Right renal cortex interstitium (tissue), 3 donors: ENCODE measurements around the gene TMC3. TPM values are rescaled to one million over a fixed set of nuclear protein-coding genes. Genes with fewer than 3 reads are reported as not detected.

Source experiments
- DNase-seq, 3 donors: peaks; one replicate each; pipeline ENCODE4 v3.0.0-alpha.2; 2013; ENCODE audit warnings: low read depth in 3 of 3, low spot score in 2 of 3
- polyA plus RNA-seq, 3 donors: library from polyadenylated mRNA; unstranded; fragments of 120-200 nt; gene quantifications; one replicate each; pipeline ENCODE4 v1.2.1, GENCODE V29; 2013; ENCODE audit not compliant: insufficient read length in 3 of 3

Gene TMC3
- polyA plus RNA-seq, 3 donors: 0.10 to 0.21 (median 0.12) TPM

DNA sequence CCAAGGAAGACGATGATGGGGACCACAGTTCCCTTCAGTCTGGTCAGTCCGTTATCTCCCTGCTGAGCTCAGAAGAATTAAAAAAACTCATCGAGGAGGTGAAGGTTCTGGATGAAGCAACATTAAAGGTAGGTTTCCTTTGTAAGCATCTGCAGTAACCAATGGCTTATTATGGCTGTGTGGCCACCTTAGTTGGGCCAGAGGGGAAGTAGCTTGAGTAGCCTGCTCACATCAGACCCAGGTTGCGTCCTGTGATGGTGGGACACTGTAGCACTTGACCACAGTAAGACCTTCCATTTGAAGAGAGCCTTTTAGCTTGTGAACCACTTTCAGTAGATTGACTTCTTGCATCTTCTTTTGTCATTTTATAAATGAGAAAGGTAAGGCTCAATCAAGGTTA, 72.6 kb downstream of the TMC3 start:
- no peak for DNase-seq

DNA sequence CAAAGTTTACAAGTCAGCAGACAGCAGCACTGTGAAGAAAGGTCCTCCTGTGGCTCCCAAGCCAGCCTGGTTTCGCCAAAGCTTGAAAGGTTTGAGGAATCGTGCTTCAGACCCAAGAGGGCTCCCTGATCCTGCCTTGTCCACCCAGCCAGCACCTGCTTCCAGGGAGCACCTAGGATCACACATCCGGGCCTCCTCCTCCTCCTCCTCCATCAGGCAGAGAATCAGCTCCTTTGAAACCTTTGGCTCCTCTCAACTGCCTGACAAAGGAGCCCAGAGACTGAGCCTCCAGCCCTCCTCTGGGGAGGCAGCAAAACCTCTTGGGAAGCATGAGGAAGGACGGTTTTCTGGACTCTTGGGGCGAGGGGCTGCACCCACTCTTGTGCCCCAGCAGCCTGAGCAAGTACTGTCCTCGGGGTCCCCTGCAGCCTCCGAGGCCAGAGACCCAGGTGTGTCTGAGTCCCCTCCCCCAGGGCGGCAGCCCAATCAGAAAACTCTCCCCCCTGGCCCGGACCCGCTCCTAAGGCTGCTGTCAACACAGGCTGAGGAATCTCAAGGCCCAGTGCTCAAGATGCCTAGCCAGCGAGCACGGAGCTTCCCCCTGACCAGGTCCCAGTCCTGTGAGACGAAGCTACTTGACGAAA, 74.3 kb downstream of the TMC3 start:
- DNase-seq: no peak

DNA sequence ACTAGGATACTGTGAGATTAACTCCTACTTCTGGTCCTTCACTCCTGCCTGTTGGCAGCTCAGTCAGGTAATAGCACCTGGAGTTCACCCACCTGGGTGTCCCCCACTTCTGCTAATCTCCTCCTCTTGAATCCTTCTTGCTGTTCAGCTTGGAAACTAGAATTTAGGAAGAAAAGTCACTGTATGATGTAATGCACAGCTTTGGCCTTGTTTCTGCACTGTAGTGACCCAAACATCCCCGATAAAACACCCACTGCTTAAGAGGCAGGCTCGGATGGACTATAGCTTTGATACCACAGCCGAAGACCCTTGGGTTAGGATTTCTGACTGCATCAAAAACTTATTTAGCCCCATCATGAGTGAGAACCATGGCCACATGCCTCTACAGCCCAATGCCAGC, 74.9 kb downstream of the TMC3 start:
- no peak for DNase-seq

DNA sequence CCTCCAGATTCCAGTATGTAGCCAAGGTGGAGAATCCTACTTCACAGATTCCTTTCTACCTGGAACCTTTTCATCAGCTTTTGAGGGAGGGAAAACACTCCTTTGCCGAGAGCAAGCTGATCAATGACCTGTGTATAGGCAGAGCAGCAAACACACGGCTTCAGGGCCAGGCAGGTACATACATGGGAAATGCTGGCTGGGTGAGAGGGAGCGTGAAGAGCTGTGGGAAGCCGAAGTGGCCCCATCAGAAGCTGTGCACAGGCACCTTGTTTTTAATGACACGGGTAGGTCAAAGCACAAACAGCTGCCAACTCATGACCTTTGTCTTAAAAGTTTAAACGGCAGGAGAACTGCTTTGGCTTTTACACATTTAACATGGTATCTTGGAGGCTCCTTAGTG, 75.4 kb downstream of the TMC3 start:
- DNase-seq: no peak

DNA sequence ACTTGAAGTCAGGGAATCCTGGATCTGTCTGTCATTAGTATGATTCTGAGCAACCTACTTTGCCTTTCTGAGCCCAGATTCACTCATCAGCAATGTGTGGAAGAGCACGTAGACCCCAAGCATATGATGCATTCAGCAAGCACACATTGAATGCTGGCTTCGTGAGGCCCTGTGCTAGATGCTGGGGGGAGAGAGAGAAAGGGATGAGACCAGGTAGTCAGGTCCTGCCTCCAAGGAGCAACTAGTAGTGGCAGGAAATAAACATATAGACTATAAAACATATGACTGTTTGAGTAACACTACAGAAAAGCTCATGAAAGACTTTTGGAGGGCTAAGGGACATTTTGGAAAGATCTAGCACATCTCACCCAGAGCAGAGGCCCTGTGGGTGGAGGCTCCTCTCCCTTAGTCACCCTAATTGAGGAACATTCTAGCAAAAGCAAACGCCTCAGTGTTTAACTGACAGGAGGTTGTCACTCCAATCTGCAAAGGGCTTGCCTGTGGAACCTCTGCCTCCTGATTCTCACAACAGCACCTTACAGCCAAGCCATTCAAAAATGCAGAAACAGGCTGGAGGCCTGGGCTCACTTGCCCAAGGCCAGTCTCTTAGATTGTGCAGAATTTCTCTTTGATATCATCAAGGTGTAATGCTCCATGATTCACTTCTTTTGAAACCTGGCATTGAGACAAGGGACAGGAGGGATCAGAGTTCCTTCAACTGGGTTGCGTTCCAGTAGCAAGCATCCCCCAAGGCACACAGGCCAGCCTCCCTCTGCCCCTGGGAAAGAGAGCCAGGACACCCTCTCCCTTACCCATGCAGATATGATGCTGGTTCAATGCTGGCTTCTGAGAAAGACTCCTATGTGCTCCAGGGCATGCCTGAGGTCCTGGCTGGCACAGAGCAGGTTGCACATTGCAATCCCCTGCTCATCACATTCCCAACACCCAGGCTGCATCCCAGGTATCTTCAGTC, 76.1 kb downstream of the TMC3 start:
- DNase-seq: no peak

DNA sequence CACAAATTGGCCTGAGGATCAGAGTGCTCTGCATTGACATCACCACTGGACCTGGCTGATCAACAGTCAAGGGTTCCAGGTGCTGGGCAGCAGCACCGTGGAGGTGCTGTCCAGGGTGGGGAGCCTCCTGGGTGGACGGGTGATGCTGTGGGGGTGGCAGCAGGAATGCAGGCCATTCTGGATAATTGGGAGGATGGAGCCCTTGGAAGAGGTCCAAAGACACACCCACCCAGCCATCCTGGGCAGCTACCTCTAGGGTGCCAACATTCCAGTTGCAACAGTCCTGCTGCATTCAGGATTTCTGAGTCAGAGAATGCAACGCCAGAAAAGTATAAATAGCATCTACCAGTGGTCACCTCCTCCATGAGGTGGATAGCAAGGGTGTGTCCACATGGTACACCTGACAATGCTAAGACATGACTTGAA, 76.9 kb downstream of the TMC3 start:
- DNase-seq: no peak

DNA sequence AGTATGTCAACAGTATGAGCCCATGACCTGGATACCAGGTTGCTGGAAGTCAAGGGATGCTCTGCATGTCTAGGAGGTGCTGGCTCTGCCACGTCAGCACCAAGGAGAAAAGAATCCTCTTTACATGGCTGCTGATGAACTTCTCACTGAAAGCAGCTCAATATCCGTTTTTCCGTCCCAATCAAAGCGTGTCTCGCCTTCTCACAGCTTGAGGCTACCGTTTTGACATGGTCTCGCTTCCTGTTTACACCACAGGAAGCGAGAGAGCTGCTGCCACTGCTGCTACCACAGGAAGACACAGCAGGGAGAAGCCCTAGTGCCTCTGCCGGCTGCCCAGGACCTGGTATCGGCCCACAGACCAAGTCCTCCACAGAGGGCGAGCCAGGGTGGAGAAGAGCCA, 77.3 kb downstream of the TMC3 start:
- DNase-seq: no peak

DNA sequence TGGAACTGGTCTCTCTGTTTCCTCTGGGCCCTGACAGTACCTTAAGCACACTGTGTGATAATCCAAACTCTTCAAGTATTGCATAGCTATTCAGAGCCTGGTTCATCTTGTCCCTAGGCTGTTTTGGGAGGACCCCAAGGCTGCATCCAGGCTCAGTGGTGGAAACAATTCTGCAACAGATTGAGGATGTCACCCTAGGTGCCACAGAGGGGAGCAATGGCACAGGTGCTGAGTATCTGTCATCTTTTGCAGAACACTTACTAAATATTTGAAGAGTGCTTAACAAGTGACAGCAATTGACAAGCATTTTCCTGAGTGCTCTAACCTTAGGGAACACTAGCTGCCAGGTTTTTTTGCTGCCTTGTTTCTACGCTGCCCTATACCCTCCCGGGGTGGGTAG, 77.8 kb downstream of the TMC3 start:
- DNase-seq: no peak

DNA sequence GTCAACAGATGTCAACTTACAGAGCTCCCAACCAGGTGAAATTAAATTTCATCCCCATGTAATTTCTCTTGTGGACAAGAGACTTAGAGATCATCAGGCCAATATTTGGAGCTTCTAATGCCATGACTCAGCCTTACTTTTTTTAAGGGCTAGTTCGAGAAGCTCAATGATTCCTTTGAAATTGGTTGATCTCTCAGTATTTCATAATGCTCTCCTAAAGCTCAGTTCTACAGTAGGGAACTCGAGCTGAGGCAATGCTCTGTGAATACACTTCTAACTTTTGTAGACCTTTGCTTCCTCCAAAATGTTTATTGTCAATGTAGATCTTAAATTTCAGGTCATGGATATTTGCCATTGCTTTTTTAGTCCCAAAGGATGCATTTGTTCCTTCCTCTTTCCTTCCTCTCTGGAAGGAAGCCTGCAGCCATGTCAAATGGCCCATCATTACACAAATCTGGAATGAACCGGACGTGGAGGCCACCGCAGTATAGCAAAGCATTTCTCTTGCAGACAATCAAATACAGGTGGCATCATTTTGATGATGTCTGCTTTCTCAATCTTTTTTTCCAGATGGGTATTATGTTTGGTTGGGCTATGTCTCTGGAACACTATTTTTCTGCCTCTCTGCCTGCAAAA, 78.4 kb downstream of the TMC3 start:
- DNase-seq: no peak

DNA sequence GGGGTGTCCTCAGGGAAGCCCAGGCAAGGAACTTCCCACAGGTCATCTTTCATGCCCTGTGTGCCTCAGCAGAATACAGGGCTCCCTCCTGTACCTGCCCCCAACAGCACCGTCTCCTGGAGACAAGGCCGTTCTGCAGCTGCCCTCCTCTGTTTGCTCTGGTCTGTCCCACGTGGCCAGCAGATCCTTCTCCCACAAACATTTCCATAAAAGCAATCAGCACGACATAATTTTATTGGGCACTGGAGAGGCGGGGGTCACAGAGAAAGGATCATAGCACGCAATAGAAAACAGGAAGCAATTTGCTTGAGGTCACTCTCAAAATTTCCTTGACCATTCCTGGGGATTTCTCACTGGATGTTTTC, 79.5 kb downstream of the TMC3 start:
- no peak for DNase-seq

DNA sequence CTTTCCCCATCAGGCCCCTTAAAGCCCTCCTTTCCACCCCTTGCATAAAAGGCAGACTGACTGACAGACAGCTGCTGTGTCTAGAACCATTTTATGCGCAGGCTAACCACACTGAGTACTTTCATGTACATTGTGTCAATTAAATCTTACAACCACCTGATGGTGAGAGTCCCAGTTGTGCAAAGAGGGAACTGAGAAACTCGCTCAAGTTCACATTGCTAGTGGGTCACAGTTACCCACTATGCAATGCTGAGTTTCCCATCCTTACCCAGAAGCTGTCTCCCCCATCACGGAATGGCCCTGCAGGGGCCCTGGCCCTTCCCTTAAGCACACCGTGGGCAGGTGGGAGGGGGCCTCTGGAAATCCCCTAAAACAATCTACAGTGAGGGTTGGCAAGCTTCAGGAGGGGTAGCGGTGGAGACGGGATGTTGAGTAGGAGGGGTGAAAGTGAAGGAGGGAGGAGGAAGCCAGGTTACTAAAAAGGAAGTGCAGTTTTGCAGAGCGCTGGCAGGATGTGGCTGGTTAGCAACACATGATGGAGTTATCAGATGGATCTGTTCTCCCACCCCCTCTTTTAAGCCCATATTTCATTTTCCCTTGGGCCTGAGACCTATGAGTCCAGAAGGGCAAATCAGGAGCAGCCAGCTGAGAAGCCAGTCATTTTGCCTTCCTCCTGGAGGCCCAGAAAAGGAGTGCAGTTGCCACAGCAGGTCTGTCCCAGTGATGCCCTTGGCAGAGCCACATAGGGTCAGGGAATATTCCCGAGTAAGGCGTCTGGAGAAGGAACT, 80.1 kb downstream of the TMC3 start:
- no peak for DNase-seq

DNA sequence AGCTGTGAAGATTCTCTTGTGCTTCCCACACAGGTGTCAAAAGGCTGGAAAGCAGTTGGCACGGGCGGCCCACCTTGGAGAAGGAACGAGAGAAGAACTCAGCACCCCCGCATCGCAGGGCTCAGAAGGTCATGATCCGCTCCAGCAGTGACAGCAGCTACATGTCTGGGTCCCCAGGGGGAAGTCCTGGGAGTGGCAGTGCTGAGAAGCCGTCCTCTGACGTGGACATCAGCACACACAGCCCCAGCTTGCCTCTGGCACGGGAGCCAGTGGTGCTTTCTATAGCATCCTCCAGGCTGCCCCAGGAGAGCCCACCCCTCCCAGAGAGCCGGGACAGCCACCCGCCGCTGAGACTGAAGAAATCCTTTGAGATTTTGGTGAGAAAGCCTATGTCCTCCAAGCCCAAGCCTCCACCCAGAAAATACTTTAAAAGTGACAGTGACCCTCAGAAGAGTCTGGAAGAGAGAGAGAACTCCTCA, 81.5 kb downstream of the TMC3 start:
- no peak for DNase-seq

DNA sequence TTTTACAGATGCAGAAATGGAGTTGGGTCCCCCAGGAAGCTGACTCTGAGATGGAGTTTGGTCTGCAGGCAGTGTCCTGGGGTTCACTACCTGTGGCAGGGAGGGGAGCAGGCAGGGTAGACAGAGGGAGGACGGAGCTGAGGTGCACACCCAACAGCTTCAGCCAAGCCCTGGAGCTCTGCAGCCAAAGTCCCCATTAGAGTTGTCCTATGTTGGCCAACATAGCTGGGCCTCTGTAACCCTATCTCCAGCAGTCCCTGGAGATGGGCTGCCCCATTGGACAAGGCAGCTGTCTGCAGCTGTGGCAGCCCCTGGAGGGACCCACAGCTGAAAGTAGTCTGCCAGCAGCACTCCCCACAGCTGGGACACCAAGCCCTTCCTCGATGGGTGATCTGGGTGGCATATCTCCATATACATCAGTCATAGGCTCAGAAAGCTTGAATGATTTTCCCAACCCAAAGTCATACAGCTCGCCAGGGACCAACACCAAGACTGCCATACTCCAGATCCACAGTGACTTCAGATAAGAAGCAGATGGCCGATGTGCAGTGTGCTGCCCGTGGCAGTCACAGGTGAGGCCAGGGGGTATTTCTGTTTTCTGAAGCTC, 82.0 kb downstream of the TMC3 start:
- no peak for DNase-seq

DNA sequence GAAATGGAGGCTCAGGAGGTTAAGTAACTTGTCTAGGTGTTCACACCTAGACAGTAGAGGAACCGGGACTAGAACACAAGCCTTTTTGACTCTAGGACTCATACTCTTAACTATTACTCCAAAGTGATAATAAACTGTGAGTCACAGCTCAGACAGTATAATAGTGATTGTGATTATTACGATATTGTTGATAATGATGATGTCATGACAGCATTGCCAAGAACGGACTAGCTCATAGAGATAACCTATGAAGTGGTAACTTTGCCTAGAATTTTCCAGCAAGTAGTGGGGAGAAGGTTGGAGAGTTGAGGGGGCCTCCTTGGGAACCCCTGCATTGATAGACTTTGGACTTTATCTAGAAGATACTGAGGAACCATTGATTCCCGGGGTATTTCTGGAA, 84.1 kb downstream of the TMC3 start:
- no peak for DNase-seq

DNA sequence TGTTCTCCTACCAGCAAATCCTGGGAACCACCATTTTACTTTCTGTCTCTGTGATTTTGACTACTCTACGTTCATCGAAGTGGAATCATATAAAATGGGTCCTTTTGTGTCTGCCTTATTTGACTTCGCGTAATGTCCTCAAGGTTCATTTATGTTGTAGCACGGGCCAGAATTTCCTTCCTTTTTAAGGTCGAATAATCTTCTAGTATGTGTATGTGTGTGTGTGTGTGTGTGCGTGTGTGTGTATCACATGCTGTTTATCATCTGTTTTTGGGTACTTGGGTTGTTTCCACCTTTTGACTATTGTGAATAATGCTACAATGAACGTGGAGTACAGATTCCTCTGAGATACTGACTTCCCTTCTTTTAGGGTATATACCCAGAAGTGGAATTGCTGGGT, 85.4 kb downstream of the TMC3 start:
- DNase-seq: no peak

DNA sequence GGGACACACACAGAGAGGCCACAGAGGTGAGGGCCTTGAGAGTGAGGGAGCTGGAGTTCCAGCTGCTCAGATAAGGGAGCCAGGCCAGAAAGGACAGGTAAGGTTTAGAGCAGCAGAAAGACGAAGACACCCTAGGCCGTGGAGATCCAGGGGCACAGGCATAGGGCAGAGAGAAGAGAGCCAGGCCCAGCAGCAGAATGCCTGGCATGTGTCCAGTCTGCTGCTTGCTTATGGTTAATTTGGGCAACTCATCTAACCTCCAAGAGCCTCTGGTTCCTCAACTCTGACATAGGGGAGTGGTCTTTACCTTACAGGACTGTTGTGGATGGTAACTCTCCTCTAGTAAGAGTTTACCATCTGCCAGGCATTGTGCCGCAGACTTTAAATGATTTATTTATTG, 86.0 kb downstream of the TMC3 start:
- DNase-seq: no peak

DNA sequence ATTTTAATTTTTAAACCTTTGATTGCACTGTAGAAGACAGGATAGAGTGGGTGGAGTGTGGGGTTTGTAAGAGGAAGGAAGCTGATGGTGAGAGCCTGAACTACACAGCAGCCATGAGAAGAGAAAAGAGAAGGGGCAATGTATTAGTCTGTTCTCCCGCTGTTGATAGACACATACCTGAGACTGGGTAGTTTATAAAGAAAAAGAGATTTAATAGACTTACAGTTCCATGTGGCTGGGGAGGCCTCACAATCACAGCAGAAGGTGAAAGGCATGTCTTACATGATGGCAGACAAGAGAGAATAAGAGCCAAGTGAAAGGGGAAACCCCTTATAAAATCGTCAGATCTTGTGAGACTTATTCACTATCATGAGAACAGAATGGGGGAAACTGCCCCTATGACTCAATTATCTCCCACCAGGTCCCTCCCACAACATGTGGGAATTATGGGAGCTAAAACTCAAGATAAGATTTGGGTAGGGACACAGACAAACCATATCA, 87.3 kb downstream of the TMC3 start:
- DNase-seq: no peak

DNA sequence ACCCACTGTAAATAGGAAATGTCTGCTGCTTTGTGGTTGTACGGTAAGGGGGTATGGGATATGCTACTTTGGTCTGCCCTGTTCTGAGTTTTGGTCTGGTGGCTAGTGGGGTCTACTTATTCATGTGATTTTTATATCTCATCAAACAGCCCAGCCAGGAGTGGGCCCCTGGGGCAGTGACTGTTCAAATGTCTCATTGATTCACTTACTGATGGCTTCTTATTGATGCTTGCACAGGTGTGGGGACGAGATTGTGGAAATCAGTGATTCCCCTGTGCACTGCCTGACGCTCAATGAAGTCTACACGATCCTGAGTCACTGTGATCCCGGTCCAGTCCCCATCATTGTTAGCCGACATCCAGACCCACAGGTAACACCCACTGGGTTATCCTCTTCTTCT, 88.6 kb downstream of the TMC3 start:
- no peak for DNase-seq

DNA sequence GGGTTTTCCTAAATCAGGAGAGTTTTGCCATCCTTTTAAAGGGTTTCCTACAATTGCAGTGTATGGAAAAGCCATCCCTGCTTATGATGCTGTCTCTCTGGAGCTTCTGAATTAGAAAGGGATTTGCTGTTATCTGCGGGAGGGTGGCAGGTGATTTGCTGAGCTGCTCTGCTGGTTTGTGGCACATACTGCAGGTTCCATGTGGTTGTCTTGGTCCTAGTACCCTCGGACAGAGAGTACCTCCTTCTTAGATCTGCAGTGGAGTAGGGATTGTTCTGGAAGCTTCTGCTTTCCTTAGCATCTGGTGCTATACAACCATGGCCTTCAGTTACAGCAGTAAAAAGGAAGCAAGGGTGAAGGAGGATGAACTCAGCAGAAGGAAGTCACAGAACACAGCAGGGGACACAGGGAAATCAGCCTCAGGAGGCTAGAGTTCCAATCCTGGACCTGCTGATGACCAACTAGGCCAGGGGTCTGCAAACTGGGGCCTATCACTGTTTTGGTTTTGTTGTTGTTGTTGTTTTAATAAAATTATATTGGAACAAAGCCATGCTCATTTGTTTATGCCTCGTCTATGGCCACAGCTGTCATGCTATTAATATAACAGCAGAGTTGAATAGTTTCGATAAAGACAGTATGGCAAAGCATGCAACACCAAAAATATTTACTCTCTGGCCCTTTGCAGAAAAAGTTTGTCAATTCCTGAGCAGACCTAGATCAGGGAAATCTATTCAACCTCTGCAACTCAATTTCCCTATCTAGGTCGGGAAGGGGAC, 89.6 kb downstream of the TMC3 start:
- no peak for DNase-seq
